Bronchial epithelial cell (primary cell): ENCODE results near the gene TREML4. TPM values are rescaled to one million over a fixed set of nuclear protein-coding genes. Genes with fewer than 3 reads are reported as not detected.

Experiments used
- DNase-seq: peaks from one replicate; pipeline ENCODE4 v3.0.0-alpha.2; 2010; ENCODE audit warnings: low read depth
- FAIRE-seq: peaks from 2 replicates; lab custom pipeline; 2011; peaks lifted over from hg19 to GRCh38; lab: Jason Lieb, UNC
- H3K27me3 ChIP-seq: 2 replicates; pipeline ENCODE4 v1.5.1; 2011; ENCODE audit warnings: low read length; ENCODE audit not compliant: control insufficient read depth, insufficient read depth
- H3K36me3 ChIP-seq: 2 replicates; pipeline ENCODE4 v1.5.1; 2011; ENCODE audit warnings: low read length; ENCODE audit not compliant: control insufficient read depth, insufficient read depth
- H3K4me3 ChIP-seq: 2 replicates; pipeline ENCODE4 v1.5.1; 2011; ENCODE audit warnings: mild to moderate bottlenecking, low read depth, low read length, control low read depth
- CTCF ChIP-seq: IDR thresholded peaks from 2 replicates; pipeline ENCODE4 v1.5.1; 2011; ENCODE audit warnings: mild to moderate bottlenecking, moderate library complexity, low read length, control low read depth, inconsistent platforms; ENCODE audit not compliant: insufficient read depth, severe bottlenecking
- total RNA-seq: library from RNA; depleted of rRNA; stranded (reverse); fragments of >200 nt; gene quantifications from 2 replicates; pipeline ENCODE4 v1.2.1, GENCODE V29; 2014

TREML4 gene
- not detected in 2 replicates for total RNA-seq

- DNase-seq, result no peak
- FAIRE-seq, result no peak
- TF ChIP-seq CTCF, result no peak
- no peaks in the 10 kb centered on the region for H3K36me3 ChIP-seq
- peaks cover 4% of the 10 kb centered on the region for H3K27me3 ChIP-seq
- H3K4me3 ChIP-seq, result no peak within 1 kb of the TSS
Measured at GRCh38 chr6:41228096-41228495, at the start of gene TREML4. Gene TREML4 (plus strand): TSS chr6:41228349. CDS start chr6:41228428, 79 bp downstream.

GRCh38 chr6:41179163-41179562 lies 49.0 kb upstream of the TREML4 start:
- Histone ChIP-seq H3K27me3 (no peaks in the 10 kb centered on the region), H3K4me3 (no peak overlapping the region), H3K36me3 (no peaks in the 10 kb centered on the region)
- FAIRE-seq (no peak), DNase-seq (no peak)
- no peak for TF ChIP-seq CTCF

- H3K27me3 ChIP-seq, result no peaks in the 10 kb centered on the region
- no peak for TF ChIP-seq CTCF
- FAIRE-seq, result no peak
- DNase-seq, result peak; percentile 55
- H3K4me3 ChIP-seq, result no peak overlapping the region
- H3K36me3 ChIP-seq, result no peaks in the 10 kb centered on the region
Measured at GRCh38 chr6:41181566-41181965, 46.6 kb upstream of the TREML4 start.

- FAIRE-seq, result peak; percentile 91
- Histone ChIP-seq H3K4me3 (no peak overlapping the region), H3K36me3 (no peaks in the 10 kb centered on the region), H3K27me3 (no peaks in the 10 kb centered on the region)
- DNase-seq, result peak; percentile 76
- TF ChIP-seq CTCF, result peak; percentile 78
Measured at GRCh38 chr6:41182069-41183034, 45.8 kb upstream of the TREML4 start.

GRCh38 chr6:41184761-41185160 lies 43.4 kb upstream of the TREML4 start:
- H3K27me3 ChIP-seq, result no peaks in the 10 kb centered on the region
- TF ChIP-seq CTCF, result no peak
- no peak overlapping the region for H3K4me3 ChIP-seq
- FAIRE-seq (no peak), DNase-seq (no peak)
- H3K36me3 ChIP-seq, result no peaks in the 10 kb centered on the region
